DMS53 treated with DMSO at 0.1 percent for 48 hours (cell line): ENCODE data around the gene AUP1.
A peak's percentile ranks its signal among the peaks of the same experiment; 100 is the strongest.

Experiments
- DNase-seq: peaks from one replicate; lab custom pipeline; 2025; ENCODE audit not compliant: unreplicated experiment; lab: John Stamatoyannopoulos, UW

AUP1 gene

DNA sequence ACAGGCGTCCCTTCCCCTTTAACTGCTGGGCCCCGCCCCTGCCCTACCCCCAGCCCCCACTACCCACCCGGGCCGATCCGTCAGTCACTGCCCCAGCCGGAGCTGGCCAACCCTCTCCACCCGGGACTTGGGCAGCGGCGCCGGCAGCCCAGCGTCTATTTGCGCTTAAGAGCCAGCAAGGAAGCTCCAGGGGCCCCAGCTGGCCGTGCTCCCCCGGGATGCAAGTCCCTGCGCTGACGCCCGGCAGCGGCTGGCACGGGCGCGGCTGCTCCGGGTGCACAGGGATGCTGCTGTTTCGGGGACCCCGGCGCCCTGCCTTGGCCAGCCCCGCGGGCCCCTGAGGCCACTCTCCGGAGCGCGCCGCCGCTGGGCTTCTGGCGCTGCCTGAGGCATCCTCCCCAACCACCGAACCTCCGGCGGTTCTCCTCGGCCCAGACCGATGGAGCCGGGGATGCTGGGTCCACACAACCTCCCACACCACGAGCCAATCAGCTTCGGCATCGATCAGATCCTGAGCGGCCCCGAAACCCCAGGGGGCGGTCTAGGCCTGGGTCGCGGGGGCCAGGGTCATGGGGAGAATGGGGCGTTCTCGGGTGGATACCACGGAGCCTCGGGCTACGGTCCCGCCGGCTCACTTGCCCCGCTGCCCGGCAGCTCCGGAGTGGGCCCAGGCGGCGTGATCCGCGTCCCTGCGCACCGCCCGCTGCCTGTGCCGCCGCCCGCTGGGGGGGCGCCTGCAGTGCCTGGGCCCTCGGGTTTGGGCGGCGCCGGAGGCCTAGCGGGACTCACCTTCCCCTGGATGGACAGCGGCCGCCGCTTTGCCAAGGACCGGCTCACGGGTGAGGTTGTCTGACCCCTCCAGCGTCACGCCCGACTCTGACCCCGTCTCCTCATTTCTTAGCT is 14.9 kb downstream of the AUP1 start, which contains the start of gene TLX2:
TSS of gene TLX2 (plus strand) at position 83 of the 903 bp plus-strand sequence. CDS start at position 440, 357 bp downstream.
- DNase-seq = no peak

GRCh38 chr2:74513605-74514367 is 15.7 kb downstream of the AUP1 start:
- DNase-seq = no peak

DNA sequence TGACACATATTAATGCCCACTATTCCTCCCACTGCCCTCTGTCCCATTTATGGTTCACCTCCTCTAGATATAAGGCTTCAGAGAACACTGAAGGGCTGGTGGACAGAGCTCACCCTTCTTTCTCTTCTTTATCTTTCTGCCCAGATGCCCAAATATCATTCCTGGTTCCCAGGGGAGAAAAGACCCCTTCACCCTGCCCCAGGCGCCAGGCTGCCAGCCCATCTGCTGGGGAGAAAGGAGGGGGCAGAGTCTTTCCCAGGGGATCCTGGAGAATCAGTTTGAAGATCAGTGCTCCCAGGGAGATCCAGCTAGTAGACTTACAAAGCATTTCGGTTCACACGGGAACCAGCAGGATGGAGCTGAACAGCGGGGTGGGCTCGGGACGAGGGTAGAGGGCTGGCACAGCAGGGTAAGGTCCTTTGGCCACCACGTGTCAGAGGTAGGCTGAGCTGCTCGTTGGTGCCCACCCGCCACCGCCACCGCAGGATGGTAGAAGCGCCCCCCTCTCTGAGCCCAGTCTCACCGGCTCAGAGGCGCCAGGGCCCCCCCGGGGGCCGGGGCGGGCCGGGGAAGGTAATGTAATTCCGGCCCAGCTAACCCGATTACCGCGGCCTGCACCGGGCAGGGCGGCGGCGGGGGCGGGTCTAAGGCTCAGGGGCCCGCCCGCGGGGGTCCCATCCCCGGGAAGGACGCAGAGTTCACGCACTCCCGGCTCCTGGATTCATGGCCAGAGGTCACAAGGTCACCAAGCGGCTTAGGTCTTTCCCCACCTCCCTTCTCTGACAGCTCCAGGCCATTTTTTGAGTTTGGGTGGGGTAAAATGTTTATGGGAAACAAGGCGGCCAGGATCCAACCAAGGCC is 16.5 kb downstream of the AUP1 start:
- DNase-seq = no peak

GRCh38 chr2:74511104-74511989 is 18.2 kb downstream of the AUP1 start:
- DNase-seq = no peak

DNA sequence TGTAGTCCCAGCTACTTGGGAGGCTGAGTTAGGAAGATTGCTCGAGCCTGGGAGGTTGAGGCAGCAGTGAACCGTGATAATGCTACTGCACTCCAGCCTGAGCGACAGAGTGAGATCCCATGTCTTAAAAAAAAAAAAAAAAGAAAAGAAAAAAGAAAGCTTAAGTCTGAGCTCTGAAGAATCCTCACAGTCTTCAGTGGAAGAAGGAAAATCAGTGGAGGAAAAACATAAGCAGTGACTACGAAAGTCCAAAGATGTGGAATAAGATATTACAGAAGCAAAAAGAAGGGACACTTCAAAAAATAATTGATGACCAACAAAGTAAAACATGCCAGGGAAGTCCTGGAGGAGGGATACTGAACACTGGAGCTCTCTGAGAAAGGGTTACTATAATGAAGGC is 19.2 kb downstream of the AUP1 start:
- no peak for DNase-seq

- peak; percentile 18 for DNase-seq
Measured at GRCh38 chr2:74507926-74508520, 21.5 kb downstream of the AUP1 start.

DNA sequence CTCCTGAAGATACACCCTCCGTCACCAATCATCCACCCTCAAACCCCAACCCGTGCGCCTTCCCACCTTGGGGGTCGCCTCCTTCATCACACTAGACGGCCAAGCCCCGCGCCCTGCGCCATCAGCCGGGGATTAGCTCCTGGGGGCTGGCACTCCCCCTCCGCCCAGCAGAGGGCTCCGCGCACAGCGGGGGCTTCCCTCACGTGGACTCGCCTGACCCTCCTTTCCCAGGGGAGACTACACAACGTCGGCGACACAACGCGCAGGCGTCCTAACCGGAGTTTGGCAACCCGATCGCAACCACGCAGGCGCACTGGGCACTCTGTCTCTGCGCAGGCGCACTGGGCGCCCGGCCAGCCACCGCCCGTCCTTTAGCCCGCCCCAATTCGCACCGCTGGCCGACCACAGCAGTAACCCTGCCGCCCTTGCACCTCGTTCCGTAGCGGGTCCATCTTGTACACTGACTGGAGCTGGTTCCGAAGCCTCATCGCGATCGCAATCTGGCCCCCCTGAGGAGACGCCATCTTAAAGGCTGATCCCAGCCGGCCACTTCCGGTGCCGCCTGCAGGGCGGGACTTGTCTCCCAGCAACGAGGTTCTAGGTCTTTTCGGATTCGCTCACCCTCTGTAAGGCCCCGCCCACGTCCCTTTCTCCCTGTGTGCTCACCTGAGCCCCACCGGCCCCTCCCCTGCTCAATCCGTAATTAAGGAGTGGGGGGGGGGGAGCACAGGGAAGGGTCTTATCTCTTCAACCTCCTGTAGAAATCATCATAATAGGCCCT is 22.2 kb downstream of the AUP1 start, which contains the start of gene PCGF1:
TSS of gene PCGF1 (minus strand) at position 551 of the 781 bp plus-strand sequence. CDS start at position 524, 27 bp downstream.
- DNase-seq = peak; percentile 96

- DNase-seq = no peak
Measured at GRCh38 chr2:74505448-74506246, 23.9 kb downstream of the AUP1 start.

DNA sequence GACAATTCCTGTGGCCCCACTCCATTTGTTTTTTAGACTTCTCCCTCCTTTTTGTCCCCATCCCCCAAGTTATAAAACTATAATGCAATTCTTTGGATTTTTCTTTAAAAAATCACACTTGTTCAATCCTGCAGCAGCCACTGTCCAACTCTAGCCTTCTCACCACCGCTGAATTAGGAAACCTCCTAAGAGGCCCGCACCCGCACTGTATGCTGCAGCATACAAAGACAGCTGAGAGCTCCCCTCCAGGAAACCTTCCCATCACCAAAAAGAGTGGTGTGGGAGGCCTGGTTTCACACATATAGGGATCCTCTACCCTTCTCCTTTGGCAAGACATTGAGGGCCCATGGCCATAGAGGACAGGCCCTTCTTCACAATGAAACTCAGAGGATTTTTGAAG is 24.9 kb downstream of the AUP1 start:
- no peak for DNase-seq

GRCh38 chr2:74503506-74504475 is 25.7 kb downstream of the AUP1 start:
- no peak for DNase-seq

- DNase-seq = peak; percentile 37
Measured at GRCh38 chr2:74502720-74503505, 26.6 kb downstream of the AUP1 start.

DNA sequence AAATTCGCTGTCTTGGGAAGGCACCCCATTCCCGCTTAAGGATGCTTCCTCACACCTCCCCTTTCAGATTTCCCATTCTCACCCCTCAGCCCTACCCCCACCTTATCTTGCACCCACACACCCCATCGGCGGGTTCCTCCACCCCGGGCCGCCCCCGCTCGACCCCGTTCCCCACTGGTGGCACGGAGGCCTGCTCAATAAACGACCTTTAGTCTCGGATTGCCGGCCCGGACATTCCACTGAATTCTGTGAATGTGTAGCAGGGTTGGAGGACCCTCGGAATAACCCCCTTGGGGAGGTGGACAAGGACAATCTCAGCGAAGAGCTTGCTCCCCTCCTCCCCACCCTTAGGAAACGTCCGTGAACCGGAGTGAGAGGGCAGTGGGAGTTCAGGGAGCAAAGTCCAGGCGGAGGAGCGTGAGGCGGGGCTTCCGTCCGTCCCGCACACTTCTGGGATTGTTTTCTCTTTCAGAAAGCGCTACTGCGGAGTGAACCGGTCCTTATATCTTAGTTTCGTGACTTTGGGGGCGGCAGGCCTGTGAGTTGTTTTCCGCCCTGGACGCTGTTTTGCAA is 27.3 kb downstream of the AUP1 start:
- peak; percentile 23 for DNase-seq

- DNase-seq = no peak
Measured at GRCh38 chr2:74501335-74502071, 28.0 kb downstream of the AUP1 start.

- DNase-seq = no peak
Measured at GRCh38 chr2:74500578-74500946, 28.9 kb downstream of the AUP1 start.

- no peak for DNase-seq
Measured at GRCh38 chr2:74499940-74500577, 29.4 kb downstream of the AUP1 start.
